HG02610 (cell line): ENCODE results near the gene SPZ1.
"Not testable (repeated sequence)": the region's sequence is repeated elsewhere in the genome, so short reads cannot be mapped to it uniquely, and the experiment has no call there.

Source experiments
- ATAC-seq: cut with Tn5 transposase; IDR thresholded peaks from one replicate; pipeline ENCODE4 v1.9.1; 2021; ENCODE audit warnings: mild to moderate bottlenecking, moderate library complexity; ENCODE audit not compliant: unreplicated experiment

Gene SPZ1

GRCh38 chr5:80326468-80326867 lies 6.7 kb downstream of the SPZ1 start:
- ATAC-seq: no peak

- ATAC-seq: no peak
Measured at GRCh38 chr5:80337379-80337778, 17.6 kb downstream of the SPZ1 start.

- no peak for ATAC-seq
Measured at GRCh38 chr5:80339116-80339515, 19.3 kb downstream of the SPZ1 start.

- ATAC-seq: no peak
Measured at GRCh38 chr5:80341016-80341775, 21.4 kb downstream of the SPZ1 start.

GRCh38 chr5:80343067-80343466 lies 23.3 kb downstream of the SPZ1 start:
- ATAC-seq: no peak

GRCh38 chr5:80346055-80346454 lies 26.3 kb downstream of the SPZ1 start:
- no peak for ATAC-seq

GRCh38 chr5:80348171-80348570 lies 28.4 kb downstream of the SPZ1 start:
- ATAC-seq: no peak

- not testable (repeated sequence) for ATAC-seq
Measured at GRCh38 chr5:80351019-80351418, 31.2 kb downstream of the SPZ1 start.

- ATAC-seq: no peak
Measured at GRCh38 chr5:80355686-80356085, 35.9 kb downstream of the SPZ1 start.

GRCh38 chr5:80357671-80358070 lies 37.9 kb downstream of the SPZ1 start:
- no peak for ATAC-seq

- no peak for ATAC-seq
Measured at GRCh38 chr5:80360914-80361444, 41.2 kb downstream of the SPZ1 start.

- ATAC-seq: no peak
Measured at GRCh38 chr5:80364892-80365291, 45.1 kb downstream of the SPZ1 start.

GRCh38 chr5:80368661-80369480 lies 49.1 kb downstream of the SPZ1 start:
- ATAC-seq: no peak

- no peak for ATAC-seq
Measured at GRCh38 chr5:80369521-80369920, 49.7 kb downstream of the SPZ1 start.

- no peak for ATAC-seq
Measured at GRCh38 chr5:80370390-80370789, 50.6 kb downstream of the SPZ1 start.
